ENCODE measurements around the gene FOXA1. TPM values are rescaled to one million over a fixed set of nuclear protein-coding genes. Genes with fewer than 3 reads are reported as not detected.

Gene FOXA1
- total and polyA plus RNA-seq, 2 of the 8 experiments (the other 6 are each of a cell fraction or from before 2014, with no cell fraction given) = 0.08 to 0.20 TPM

DNA sequence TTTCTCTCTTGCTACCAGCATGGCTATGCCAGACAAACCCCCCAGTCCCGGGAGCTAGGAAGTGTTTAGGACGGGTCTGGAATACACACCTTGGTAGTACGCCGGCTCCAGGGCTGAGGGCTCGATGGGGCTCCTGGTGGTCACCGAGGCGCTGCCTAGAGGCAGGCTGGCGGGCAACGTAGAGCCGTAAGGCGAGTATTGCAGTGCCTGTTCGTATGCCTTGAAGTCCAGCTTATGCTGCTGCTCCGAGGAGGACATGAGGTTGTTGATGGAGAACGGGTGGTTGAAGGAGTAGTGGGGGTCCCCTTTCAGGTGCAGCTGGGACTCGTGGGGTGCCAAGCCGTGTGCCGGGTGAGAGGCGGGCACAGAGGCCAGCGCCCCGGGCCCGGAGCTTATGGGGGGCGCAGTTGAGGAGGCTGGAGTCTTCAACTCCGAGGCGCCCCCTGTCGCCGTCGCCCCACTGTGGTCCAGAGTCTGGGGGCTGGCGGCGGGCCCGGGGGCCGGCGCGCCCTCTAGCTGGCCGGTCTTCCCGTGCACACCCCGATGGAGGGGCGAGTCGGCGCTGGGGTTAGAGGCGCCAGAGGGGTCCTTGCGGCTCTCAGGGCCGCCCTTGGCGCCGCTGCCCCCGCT is 3.6 kb downstream of the FOXA1 start:
- peaks cover 7% of the 10 kb centered on the region; the same call in 1 of the 2 replicates for H3K23me2 ChIP-seq (ENCODE audit: low read depth, low read length)
- no peak overlapping the region for H2BK20ac ChIP-seq (ENCODE audit: low read length)
- no peak overlapping the region for H3K4ac ChIP-seq (replicated peaks; ENCODE audit: insufficient read length, low read depth, low read length)
- no peak overlapping the region for H2BK15ac ChIP-seq (ENCODE audit: low read length)
- 4% methylated on average over 44 of the region's 45 CpGs; no CpG with 5 or more reads in 1 of the 2 experiments for WGBS, 2 experiments (ENCODE audit: extremely low coverage in 1 of 2, insufficient coverage in 1 of 2, insufficient read length in 1 of 2, insufficient replicate concordance in 2 of 2, low coverage in 1 of 2, low lambda C conversion rate in 2 of 2, missing lambda C conversion rate in 1 of 2)
- no peak overlapping the region; the same call in 1 of the 2 replicates for H4K8ac ChIP-seq (ENCODE audit: extremely low read depth, insufficient read depth, low read length)
- FAIRE-seq (no peak), DNase-seq (ENCODE audit: low read depth in 1 of 2, low spot score in 2 of 2) (peak in 1 of 2 experiments; percentile 89)
- H3K36me3 ChIP-seq (ENCODE audit: control insufficient read depth in 2 of 4, insufficient read depth in 4 of 4, low read length in 3 of 4) = no peaks in the 10 kb centered on the region
- no peak overlapping the region for H2AFZ ChIP-seq (ENCODE audit: low read length)
- H2BK120ac ChIP-seq (replicated peaks; ENCODE audit: low read depth, low read length) = no peak overlapping the region
- no peak overlapping the region for H3K23ac ChIP-seq (ENCODE audit: insufficient read length)
- no peak overlapping the region for H3K18ac ChIP-seq (ENCODE audit: extremely low read depth, low read length)
- peak overlapping the region; percentile 72 to 76 for H3K4me2 ChIP-seq (ENCODE audit: insufficient read depth in 1 of 2, low read depth in 2 of 2, low read length in 2 of 2)
- no peak overlapping the region for H3K9ac ChIP-seq (replicated peaks in 1 of 4; ENCODE audit: extremely low read depth in 1 of 4, low read depth in 3 of 4, low read length in 3 of 4)
- H3K79me1 ChIP-seq (ENCODE audit: low read depth, low read length) = no peaks in the 10 kb centered on the region
- POLR2A ChIA-PET (ENCODE audit: partially characterized antibody) = interaction anchor here (1.0 kb wide), 1 partner anchor 9 kb away, joined by 5 read pairs; no protein-coding TSS in a partner anchor
- H2BK12ac ChIP-seq (ENCODE audit: low read depth, low read length) = no peak overlapping the region
- peaks cover 10 to 16% of the 10 kb centered on the region in 2 experiments for H4K20me1 ChIP-seq (replicated peaks in 1 of 2; ENCODE audit: control insufficient read depth in 1 of 2, insufficient read depth in 2 of 2, low read length in 2 of 2)
- H2BK5ac ChIP-seq (ENCODE audit: low read depth, low read length) = no peak overlapping the region
- CTCF ChIA-PET (ENCODE audit: partially characterized antibody) = interaction anchor here (0.6 to 1.9 kb wide), 27 partner anchors 10 to 1066 kb away, joined by 3 to 14 read pairs (median 4); no protein-coding TSS in a partner anchor
- no peak overlapping the region for H3K56ac ChIP-seq (replicated peaks; ENCODE audit: insufficient read length, low read depth, low read length)
- H3K4me3 ChIP-seq (ENCODE audit: extremely low read depth in 1 of 4, insufficient read depth in 2 of 4, low read depth in 3 of 4, low read length in 4 of 4) = peak overlapping the region; percentile 12 to 50 (median 16); a peak in 6 of 8 replicates
- H3K9me3 ChIP-seq (ENCODE audit: insufficient read depth in 2 of 2, low read depth in 1 of 2, low read length in 1 of 2) = no peaks in the 10 kb centered on the region
- H3K79me2 ChIP-seq (ENCODE audit: control insufficient read depth in 1 of 2, insufficient read depth in 2 of 2, low read length in 2 of 2) = no peaks in the 10 kb centered on the region
- no peak overlapping the region for H3K14ac ChIP-seq (ENCODE audit: insufficient read length)
- no peak overlapping the region for H4K5ac ChIP-seq (ENCODE audit: insufficient read length, low read depth, low read length)
- H3K4me1 ChIP-seq (replicated peaks in 1 of 4; ENCODE audit: control insufficient read depth in 3 of 4, insufficient read depth in 4 of 4, low read length in 3 of 4) = peaks cover 0 to 26% (median 6%) of the 10 kb centered on the region in 4 experiments; a peak in 6 of 7 replicates
- H2AK5ac ChIP-seq (ENCODE audit: low read depth, low read length) = no peak overlapping the region
- H3K27me3 ChIP-seq (replicated peaks in 1 of 4; ENCODE audit: control insufficient read depth in 3 of 4, extremely low read depth in 1 of 4, insufficient read depth in 3 of 4, low read length in 3 of 4) = peaks cover 61 to 99% (median 80%) of the 10 kb centered on the region in 4 experiments
- H4K91ac ChIP-seq (replicated peaks; ENCODE audit: insufficient read length, low read length) = no peak overlapping the region
- H3K27ac ChIP-seq (ENCODE audit: low read depth, low read length) = no peak overlapping the region
- TF ChIP-seq EGR1 (IDR thresholded peaks at IDR 0.05; ENCODE audit: borderline replicate concordance, low read depth, low read length) (no peak), SRF (IDR thresholded peaks at IDR 0.05; ENCODE audit: low read depth, low read length) (no peak), SUZ12 (IDR thresholded peaks at IDR 0.05; ENCODE audit: low read length) (no peak), SIN3A (conservative IDR thresholded peaks at IDR 0.05 in 1 of 2, IDR thresholded peaks at IDR 0.05 in 1 of 2; ENCODE audit: low read depth in 1 of 2, low read length in 2 of 2) (no peak), BRCA1 (IDR thresholded peaks at IDR 0.05; ENCODE audit: low read depth, low read length) (no peak), KDM4A (IDR thresholded peaks at IDR 0.05; ENCODE audit: low read depth, low read length, severe bottlenecking) (no peak), SIRT6 (IDR thresholded peaks at IDR 0.05; ENCODE audit: low read length) (no peak), BCL11A (IDR thresholded peaks at IDR 0.05; ENCODE audit: low read depth in 2 of 2, low read length in 2 of 2) (no peak), YY1 (IDR thresholded peaks at IDR 0.05; ENCODE audit: low read depth, low read length) (peak; percentile 57), RAD21 (IDR thresholded peaks at IDR 0.05 in 1 of 2, conservative IDR thresholded peaks at IDR 0.05 in 1 of 2; ENCODE audit: low read depth in 2 of 2, low read length in 2 of 2) (peak; percentile 42 to 60; a peak in 3 of 4 replicates), SP2 (IDR thresholded peaks at IDR 0.05; ENCODE audit: low read length) (no peak), CREB1 (IDR thresholded peaks at IDR 0.05) (0 out of 2 replicates have a peak, but pooled peaks have one; percentile 15), SIX5 (IDR thresholded peaks at IDR 0.05; ENCODE audit: low read depth, low read length) (no peak)
